Activated CD4-positive, alpha-beta T cell treated with anti-CD3 and anti-CD28 coated beads for 48 hours (primary cell): ENCODE data around the gene ARSK.
A peak's percentile ranks its signal among the peaks of the same experiment; 100 is the strongest.
"Not testable (repeated sequence)": the region's sequence is repeated elsewhere in the genome, so short reads cannot be mapped to it uniquely, and the experiment has no call there.

Source experiments
- DNase-seq: peaks from one replicate; pipeline ENCODE4 v3.0.0-alpha.2; 2020

ARSK gene

GRCh38 chr5:95621839-95622629, 67.1 kb downstream of the ARSK start:
- DNase-seq: no peak

GRCh38 chr5:95623706-95624105, 68.8 kb downstream of the ARSK start:
- DNase-seq: no peak

- DNase-seq: no peak
Observed at GRCh38 chr5:95624368-95624767, 69.5 kb downstream of the ARSK start.

DNA sequence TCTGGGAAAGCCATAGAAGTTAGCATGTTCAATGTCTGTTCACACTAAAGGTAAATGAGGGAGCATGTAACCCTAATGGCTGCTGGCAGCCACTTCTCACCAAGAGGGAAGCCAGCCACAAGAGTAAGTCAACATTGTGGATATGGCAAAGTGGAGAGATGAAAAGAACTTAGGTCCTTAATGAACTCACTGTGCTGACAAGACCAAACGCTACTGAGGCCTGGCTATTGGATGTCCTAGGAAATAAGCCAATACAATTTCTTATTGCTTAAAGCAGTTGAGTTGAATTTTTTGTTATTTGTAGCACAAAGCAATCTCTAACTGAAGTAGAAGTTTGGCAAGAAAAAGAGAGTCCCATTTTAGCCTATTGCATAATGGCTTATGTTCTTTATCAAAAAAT, 71.8 kb downstream of the ARSK start:
- DNase-seq: no peak

GRCh38 chr5:95627971-95628810, 73.3 kb downstream of the ARSK start:
- no peak for DNase-seq

DNA sequence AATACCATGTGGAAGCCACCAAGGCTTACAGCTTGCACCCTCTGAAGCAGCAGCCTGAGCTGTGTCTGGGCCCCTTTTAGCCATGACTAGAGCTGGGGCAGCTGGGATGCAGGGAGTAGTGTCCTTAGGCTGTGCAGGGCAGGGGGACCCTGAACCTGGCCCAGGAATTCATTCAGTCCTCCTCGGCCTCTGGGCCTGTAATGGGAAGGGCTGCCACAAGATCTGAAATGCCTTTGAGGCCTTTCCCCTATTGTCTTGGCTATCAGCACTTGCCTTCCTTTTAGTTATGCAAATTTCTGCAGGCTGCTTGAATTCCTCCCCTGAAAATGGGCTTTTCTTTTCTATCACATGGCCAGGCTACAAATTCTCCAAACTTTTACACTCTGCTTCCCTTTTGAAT, 74.0 kb downstream of the ARSK start:
- no peak for DNase-seq

DNA sequence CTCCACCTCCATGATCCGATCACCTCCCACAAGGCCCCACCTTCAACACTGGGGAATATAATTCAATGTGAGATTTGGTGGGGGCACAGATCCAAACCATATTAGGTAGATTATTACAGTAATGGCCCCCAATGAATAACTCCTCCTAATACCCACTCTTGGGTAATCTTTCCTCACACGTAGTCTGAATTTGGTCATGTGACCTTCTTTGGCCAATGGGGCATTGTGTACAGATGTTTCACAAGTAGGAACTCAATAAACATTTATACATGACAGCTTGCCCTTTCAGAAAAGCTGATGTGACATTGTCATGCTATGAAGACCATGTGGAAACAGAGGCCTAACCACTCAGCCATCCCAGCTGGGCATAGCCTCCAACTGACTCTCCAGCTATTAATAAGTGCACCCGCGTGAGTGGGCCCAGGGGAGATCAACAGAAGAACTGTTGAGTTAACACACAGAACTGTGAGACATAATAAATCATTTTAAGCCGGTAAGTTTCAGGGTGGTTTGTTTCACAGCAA, 75.6 kb downstream of the ARSK start:
- DNase-seq: no peak

GRCh38 chr5:95631255-95631958, 76.5 kb downstream of the ARSK start:
- DNase-seq: no peak

- peak; percentile 82 for DNase-seq
Observed at GRCh38 chr5:95631991-95632675, 77.2 kb downstream of the ARSK start.

DNA sequence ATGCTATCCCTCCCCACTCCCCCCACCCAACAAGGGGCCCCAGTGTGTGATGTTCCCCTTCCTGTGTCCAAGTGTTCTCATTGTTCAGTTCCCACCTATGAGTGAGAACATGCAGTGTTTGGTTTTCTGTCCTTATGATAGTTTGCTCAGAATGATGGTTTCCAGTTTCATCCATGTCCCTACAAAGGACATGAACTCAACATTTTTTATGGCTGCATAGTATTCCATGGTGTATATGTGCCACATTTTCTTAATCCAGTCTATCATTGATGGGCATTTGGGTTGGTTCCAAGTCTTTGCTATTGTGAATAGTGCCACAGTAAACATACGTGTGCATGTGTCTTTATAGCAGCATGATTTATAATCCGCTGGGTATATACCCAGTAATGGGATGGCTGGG, 78.0 kb downstream of the ARSK start:
- not testable (repeated sequence) for DNase-seq

DNA sequence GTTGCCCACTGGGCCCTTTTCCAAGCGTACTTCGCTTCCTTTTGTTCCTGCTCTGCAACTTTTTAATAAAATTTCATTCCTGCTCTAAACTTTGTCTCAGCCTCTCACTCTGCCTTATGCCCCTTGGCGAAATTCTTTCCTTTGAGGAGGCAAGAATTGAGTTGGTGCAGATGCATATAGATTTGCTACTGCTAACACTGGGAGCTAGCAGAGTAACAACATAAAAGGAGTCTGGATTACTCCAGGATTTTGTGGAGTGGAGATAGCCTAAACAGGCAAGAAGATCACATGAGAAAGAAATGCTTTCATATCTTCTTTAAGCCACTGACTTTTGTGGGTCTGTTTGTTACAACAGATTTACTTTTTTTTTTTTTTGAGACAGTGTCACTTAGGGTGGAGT, 78.8 kb downstream of the ARSK start:
- no peak for DNase-seq

- DNase-seq: no peak
Observed at GRCh38 chr5:95634081-95634480, 79.2 kb downstream of the ARSK start.

- DNase-seq: no peak
Observed at GRCh38 chr5:95638632-95639031, 83.7 kb downstream of the ARSK start.

DNA sequence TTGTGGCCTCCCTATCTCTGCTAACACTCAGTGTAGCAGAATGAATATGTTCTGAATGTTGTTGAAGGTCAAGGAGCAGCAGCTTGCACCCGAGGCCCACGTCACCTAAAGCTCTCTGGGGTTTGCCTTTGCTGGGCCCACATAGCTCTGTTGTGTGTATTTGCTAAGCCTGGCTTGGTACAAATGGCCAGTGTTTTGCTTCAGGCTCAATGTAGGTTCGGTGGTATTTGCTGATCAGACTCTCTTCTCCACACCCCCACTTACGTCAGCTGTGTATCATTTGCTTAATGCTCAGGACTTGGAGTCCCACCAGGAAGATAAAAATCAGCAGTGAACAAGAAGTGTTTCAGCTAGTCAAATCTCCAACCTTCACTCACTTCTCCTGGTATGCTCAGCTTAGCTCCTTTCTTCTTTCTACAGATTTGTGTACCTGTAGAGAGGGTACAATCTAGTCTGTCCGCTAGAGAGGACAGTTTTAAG, 86.9 kb downstream of the ARSK start:
- no peak for DNase-seq

- DNase-seq: no peak
Observed at GRCh38 chr5:95643152-95643551, 88.3 kb downstream of the ARSK start.

DNA sequence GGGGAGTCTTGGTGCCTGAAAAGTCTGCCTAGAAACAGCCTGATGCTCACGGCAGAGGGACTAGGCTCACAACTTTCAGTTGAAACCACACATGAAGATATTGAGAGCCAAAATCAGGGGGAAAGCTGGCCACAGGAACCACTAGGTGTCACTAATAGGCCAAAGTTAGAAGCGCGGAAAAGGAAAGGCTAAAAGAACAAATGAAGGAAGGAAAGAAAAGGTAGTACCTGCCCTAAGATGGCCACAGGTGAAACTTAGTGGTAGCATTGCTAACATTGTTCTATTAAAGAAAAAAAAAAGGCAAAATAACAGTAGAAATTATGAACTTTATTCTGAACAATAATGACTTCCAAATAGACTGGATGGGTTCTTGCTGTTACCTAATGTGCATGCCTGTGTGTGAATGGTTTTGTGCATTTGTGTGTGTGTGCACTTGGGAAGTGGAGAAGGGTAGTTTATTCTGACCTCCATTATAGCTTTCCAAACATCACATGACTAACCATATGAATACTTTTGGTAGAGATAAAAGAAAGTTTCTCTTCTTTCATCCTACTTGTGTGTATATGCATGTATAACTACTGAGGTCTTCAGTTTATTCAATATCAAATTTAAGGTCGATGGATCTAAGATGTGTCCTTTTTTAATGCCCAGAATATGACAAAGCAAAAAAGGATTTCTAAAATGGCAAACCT, 89.6 kb downstream of the ARSK start:
- peak; percentile 54 for DNase-seq

GRCh38 chr5:95646226-95646568, 91.3 kb downstream of the ARSK start:
- DNase-seq: not testable (repeated sequence)

DNA sequence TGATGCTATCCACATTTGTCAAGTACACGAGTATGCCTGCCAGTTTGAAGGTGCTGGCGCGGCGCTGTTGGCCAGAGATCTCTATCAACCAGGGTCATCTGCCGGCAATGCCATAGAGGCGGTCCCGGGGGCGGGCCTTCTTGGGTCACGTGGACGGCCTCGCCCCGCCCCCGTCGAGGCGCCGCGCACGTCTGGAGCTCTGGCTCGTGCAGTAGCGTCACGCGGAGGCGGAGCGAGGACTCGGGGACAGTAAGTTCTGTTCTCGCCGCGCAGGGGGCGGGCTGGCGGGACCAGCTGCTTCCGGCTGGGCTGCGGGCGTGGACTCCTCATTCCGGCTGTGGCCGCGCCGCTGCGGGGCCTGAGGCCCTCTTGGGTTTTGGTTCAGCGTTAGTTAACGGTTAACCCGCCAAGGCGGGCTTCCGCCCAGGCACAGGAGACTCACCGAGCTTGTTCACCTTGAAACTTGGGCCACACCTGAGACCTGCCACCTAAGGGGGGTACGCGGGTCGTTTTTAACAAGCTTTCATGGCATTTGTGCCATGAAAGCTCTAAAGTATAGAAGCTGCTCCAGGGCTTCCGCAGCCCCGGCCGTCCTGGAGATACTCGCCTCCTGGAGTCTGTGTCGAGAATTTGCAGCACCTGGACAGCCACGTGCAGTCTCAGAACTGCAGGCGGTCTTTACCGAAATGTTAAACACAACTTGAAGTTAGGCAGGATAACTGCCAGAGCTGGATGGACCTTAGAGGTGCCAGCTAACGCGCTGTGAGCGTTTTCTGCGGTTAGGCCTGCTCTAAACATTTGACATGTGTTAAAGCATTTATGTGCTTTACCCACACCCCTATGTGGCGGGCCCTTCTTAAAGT, 91.9 kb downstream of the ARSK start, which contains the start of gene RFESD:
RFESD (plus strand) TSS at position 209 of the 863 bp plus-strand sequence. CDS start 5,495 bp downstream, outside the sequence.
- peak; percentile 98 for DNase-seq

DNA sequence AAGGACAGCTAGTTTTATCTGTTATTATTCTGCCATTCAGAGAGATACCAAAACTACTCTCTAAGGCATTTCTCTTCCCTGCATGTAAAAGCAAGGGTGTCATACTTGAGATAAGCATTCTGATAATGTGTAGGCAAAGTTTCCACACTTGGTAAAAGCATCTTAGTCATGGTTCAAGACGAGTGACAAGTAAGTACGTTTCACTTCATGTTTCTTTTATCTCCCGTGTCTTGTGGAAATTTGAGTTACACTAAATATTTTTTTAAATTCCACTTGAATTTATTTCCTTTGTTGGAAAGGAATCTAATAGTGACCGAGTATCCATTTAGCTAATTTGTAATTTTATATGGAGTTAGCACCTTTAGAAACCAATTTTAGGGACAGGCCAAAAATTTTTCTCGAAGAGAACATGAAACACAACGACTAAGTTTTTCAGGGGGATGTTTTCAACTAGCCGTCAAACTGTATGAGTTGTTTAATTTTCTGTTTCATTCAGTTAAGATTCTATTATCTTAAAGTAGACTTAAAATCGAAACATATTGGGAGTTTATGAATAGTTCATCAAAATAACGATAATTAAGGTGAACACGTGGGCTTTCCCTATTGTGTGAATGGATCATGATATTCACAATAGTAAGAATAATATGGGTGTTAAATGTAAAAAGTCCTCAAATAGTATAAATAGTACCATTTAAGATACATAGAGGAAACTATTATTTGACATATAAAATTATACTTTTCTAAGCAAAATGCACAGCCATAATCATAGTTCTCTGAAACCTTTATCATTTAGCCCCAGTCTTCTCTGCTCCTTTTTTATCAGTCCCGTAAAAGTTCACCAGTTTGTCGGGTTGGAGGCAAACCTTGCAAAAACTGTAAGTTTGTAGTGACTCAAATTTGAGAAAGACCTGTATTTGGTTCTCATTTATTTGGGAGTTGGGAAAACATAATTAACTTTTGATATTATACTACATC, 93.3 kb downstream of the ARSK start:
- DNase-seq: no peak

DNA sequence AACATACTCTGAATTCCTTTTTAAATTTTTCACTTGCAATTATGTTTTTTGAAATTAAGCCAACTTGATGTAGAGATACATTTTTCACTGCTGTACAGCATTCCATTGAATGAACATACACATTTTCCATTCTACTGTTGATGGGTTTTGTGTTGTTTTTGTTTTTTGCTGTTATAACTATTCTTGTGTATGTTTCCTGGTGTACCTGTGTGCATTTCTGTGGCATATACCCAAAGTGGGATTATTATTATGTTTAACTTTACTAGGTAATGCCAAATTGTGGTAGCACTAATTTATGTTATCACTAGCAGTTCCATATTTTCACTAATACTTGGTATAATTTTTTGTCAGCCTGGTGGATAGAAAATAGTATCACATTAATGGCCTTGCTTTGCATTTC, 94.4 kb downstream of the ARSK start:
- DNase-seq: no peak
